K562 (cell line): Measurements from ENCODE around the gene PCDH9. TPM values are rescaled to one million over a fixed set of nuclear protein-coding genes. Genes with fewer than 3 reads are reported as not detected.

Experiments used
- ATAC-seq: fragments of 200-7000 bp; cut with Tn5 transposase; 3 replicates; pipeline ENCODE4 v1.9.1; 2020; ENCODE audit warnings: moderate library complexity
- BruUV-seq: library from RNA; stranded (reverse); fragments of 400-500 nt; replicated peaks from 2 replicates; lab custom pipeline; 2021; lab: Mats Ljungman, UMichigan
- CTCF ChIA-PET: fragments of 300-600 bp; formaldehyde crosslinking; extraction: SDS; loops from one replicate; lab custom pipeline; 2021; ENCODE audit warnings: low intra/inter-chr PET ratio; lab: Yijun Ruan, JAX
- POLR2A ChIA-PET: fragments of 300-600, 350-650 bp; sonication (Branson Sonifier 250); formaldehyde crosslinking; extraction: SDS; loops from one replicate; lab custom pipeline; 2021; ENCODE audit warnings: antibody characterized with exemption, inconsistent platforms; lab: Yijun Ruan, JAX
- DNase-seq, 4 experiments: peaks; one replicate each; pipeline versions ENCODE4 v3.0.0 to v3.0.0-alpha.2; 2011 to 2018; ENCODE audit warnings: low spot score in 3 of 4, mixed read lengths in 3 of 4; ENCODE audit errors: extremely low read depth in 1 of 4
- FAIRE-seq: peaks from 2 replicates; lab custom pipeline; 2011; peaks lifted over from hg19 to GRCh38; lab: Jason Lieb, UNC
- H2AFZ ChIP-seq: 2 replicates; pipeline ENCODE4 v1.6.0; 2011; ENCODE audit warnings: low read depth, low read length, control low read depth, inconsistent platforms
- H3K27ac ChIP-seq: fragments of 200-600 bp; 3 replicates; pipeline ENCODE4 v1.8.0; 2011; ENCODE audit warnings: low read depth, mild to moderate bottlenecking, control low read depth, inconsistent platforms, low read length, moderate library complexity, mixed read lengths; ENCODE audit errors: extremely low read depth
- H3K27me3 ChIP-seq, 2 experiments: fragments of 300-600 bp in 1 of 2; 2 replicates in 1 of 2; 3 replicates in 1 of 2; pipeline versions ENCODE4 v1.6.0 to v1.8.0; 2011; ENCODE audit warnings: inconsistent platforms in 2 of 2, low read length in 2 of 2, mild to moderate bottlenecking in 1 of 2, mixed read lengths in 1 of 2, moderate library complexity in 1 of 2; ENCODE audit not compliant: control insufficient read depth in 2 of 2, insufficient read depth in 2 of 2
- H3K36me3 ChIP-seq: fragments of 300-600 bp; 3 replicates; pipeline ENCODE4 v1.8.0; 2011; ENCODE audit warnings: mild to moderate bottlenecking, low read length, inconsistent platforms; ENCODE audit not compliant: control insufficient read depth, insufficient read depth
- H3K4me1 ChIP-seq, 2 experiments: fragments of 200-600 bp in 1 of 2; replicated peaks in 1 of 2; 2 replicates in 1 of 2; 3 replicates in 1 of 2; pipeline versions ENCODE4 v1.5.1 to v1.8.0; 2011; ENCODE audit warnings: inconsistent platforms in 2 of 2, low read length in 2 of 2, mild to moderate bottlenecking in 1 of 2, mixed read lengths in 1 of 2, moderate library complexity in 1 of 2; ENCODE audit not compliant: control insufficient read depth in 2 of 2, insufficient read depth in 2 of 2
- H3K4me2 ChIP-seq: 2 replicates; pipeline ENCODE4 v1.6.1; 2011; ENCODE audit warnings: low read length, control low read depth, inconsistent platforms, mixed read lengths; ENCODE audit not compliant: insufficient read depth
- H3K4me3 ChIP-seq: fragments of 200-600 bp; sonication (generic), shearing (Covaris generic); 2 replicates; pipeline ENCODE4 v1.5.1; 2016; ENCODE audit warnings: control low read depth, inconsistent platforms
- H3K79me2 ChIP-seq: fragments of 200-600 bp; 3 replicates; pipeline ENCODE4 v1.8.0; 2011; ENCODE audit warnings: low read length, inconsistent platforms; ENCODE audit not compliant: control insufficient read depth, insufficient read depth
- H3K9ac ChIP-seq, 2 experiments: 2 replicates each; pipeline versions ENCODE4 v1.6.0 to v1.6.1; 2011; ENCODE audit warnings: low read depth in 2 of 2, low read length in 2 of 2, control low read depth in 1 of 2, inconsistent platforms in 1 of 2, mild to moderate bottlenecking in 1 of 2, mixed read lengths in 1 of 2; ENCODE audit not compliant: insufficient read depth in 1 of 2
- H3K9me1 ChIP-seq: one replicate; pipeline ENCODE4 v1.6.0; 2011; ENCODE audit warnings: inconsistent platforms, mild to moderate bottlenecking, low read length, moderate library complexity; ENCODE audit not compliant: control insufficient read depth, insufficient read depth
- H3K9me3 ChIP-seq: replicated peaks from 2 replicates; pipeline ENCODE4 v1.5.1; 2011; ENCODE audit warnings: low read depth, low read length, inconsistent platforms; ENCODE audit not compliant: control insufficient read depth, insufficient read depth
- H4K20me1 ChIP-seq: replicated peaks from 2 replicates; pipeline ENCODE4 v1.6.1; 2011; ENCODE audit warnings: low read length, inconsistent platforms, mixed read lengths; ENCODE audit not compliant: control insufficient read depth, insufficient read depth
- FUS ChIP-seq: fragments of 200-400 bp; formaldehyde crosslinking; optimal IDR thresholded peaks from 2 replicates; pipeline ENCODE3; 2017; ENCODE audit warnings: low read depth, low read length
- PHB ChIP-seq: fragments of 250-450 bp; sonication (Bioruptor Pico); IDR thresholded peaks from 2 replicates; pipeline ENCODE4 v1.5.0; 2021
- SETDB1 ChIP-seq: IDR thresholded peaks from one replicate; pipeline ENCODE4 v1.6.1; 2012; ENCODE audit warnings: low read length, control low read depth, inconsistent platforms
- TCF15 ChIP-seq: fragments of 250-450 bp; sonication (Bioruptor Pico); IDR thresholded peaks from 2 replicates; pipeline ENCODE4 v1.8.0; 2022; ENCODE audit warnings: moderate library complexity, mild to moderate bottlenecking, inconsistent platforms
- TSC22D4 ChIP-seq: fragments of 450-650 bp; IDR thresholded peaks from 2 replicates; pipeline ENCODE4 v1.6.1; 2016; ENCODE audit warnings: missing genetic modification characterization, missing biosample characterization, control low read depth
- WHSC1 ChIP-seq: IDR thresholded peaks from one replicate; pipeline ENCODE4 v1.6.1; 2012; ENCODE audit warnings: low read length, control low read depth, inconsistent platforms
- ZNF347 ChIP-seq: fragments of 450-650 bp; formaldehyde crosslinking; IDR thresholded peaks from 2 replicates; pipeline ENCODE4 v1.4.0; 2020; ENCODE audit warnings: low read depth, mild to moderate bottlenecking, moderate library complexity
- ZNF445 ChIP-seq: fragments of 250-450 bp; sonication (Bioruptor Pico); IDR thresholded peaks from 2 replicates; pipeline ENCODE4 v1.4.0; 2020; ENCODE audit warnings: low read depth, mild to moderate bottlenecking, moderate library complexity
- WGBS: fragments of 100-300 bp; shearing (Covaris generic); methylation state at CpG from one replicate; pipeline ENCODE4 v1.1.6; 2016; ENCODE audit warnings: low coverage, mixed read lengths; ENCODE audit not compliant: insufficient coverage; ENCODE audit errors: missing lambda C conversion rate; 5-methylcytosine and 5-hydroxymethylcytosine counted together
- in situ Hi-C: fragments of 300-500 bp; cut with MboI; formaldehyde crosslinking; loops from 4 replicates; pipeline ENCODE4 v1.15.0; 2018; ENCODE audit warnings: inconsistent platforms, mixed read lengths
- intact Hi-C: fragments of 100-400 bp; cut with micrococcal nuclease; formaldehyde crosslinking; loops from 2 replicates; pipeline ENCODE4 v1.14.2; 2022
- polyA plus RNA-seq, 8 experiments: library from polyadenylated mRNA; depleted of rRNA in 4 of 8; stranded (reverse) in 5 of 8; unstranded in 3 of 8; fragments of >200 nt; fragmentation: Nextera tagmentation in 2 of 8; fragmentation: Illumina TruSeq in 1 of 8; extraction: Ambion mirVana in 2 of 8; extraction: Trizol in 1 of 8; gene quantifications; 2 replicates each; pipeline versions ENCODE4 v1.2.1 to v1.2.3, GENCODE V29; 2011 to 2014; ENCODE audit warnings: inconsistent platforms in 1 of 8, missing spikeins in 1 of 8
- total RNA-seq, 7 experiments: library from RNA; depleted of rRNA in 6 of 7; stranded (reverse); fragments of >200 nt in 6 of 7; fragmentation: Illumina TruSeq in 2 of 7; extraction: Trizol in 2 of 7; gene quantifications; 2 replicates each; pipeline versions ENCODE4 v1.2.1 to v1.2.3, GENCODE V29; 2011 to 2021; ENCODE audit warnings: low replicate concordance in 1 of 7

Gene PCDH9
- total and polyA plus RNA-seq, 9 of the 15 experiments (the other 6 are each of a cell fraction or from before 2014, with no cell fraction given), result 1.1 to 6.7 (median 4.9) TPM

GRCh38 chr13:66915596-66916185, 314.4 kb downstream of the PCDH9 start:
- ChIA-PET CTCF (no interaction called here), POLR2A (no interaction called here)
- Histone ChIP-seq H3K27me3 (no peaks in the 10 kb centered on the region), H3K9ac (no peak overlapping the region), H3K4me2 (no peak overlapping the region), H3K36me3 (no peaks in the 10 kb centered on the region), H3K27ac (no peak overlapping the region), H3K4me1 (no peaks in the 10 kb centered on the region), H3K9me1 (no peaks in the 10 kb centered on the region), H2AFZ (no peak overlapping the region), H3K79me2 (no peaks in the 10 kb centered on the region), H4K20me1 (no peaks in the 10 kb centered on the region), H3K9me3 (no peaks in the 10 kb centered on the region), H3K4me3 (no peak overlapping the region)
- intact Hi-C loops (no loop called here), in situ Hi-C loops (no loop called here)
- no TSS peak for BruUV-seq
- no peak for DNase-seq
- TF ChIP-seq PHB (CRISPR knock-in tag), result no peak
- TF ChIP-seq FUS, result no peak
- no peak for TF ChIP-seq WHSC1
- TF ChIP-seq ZNF445 (CRISPR knock-in tag), result no peak
- TF ChIP-seq TSC22D4, result no peak
- TF ChIP-seq SETDB1, result no peak
- TF ChIP-seq TCF15 (CRISPR knock-in tag), result no peak
- no peak for TF ChIP-seq ZNF347 (CRISPR knock-in tag)
- FAIRE-seq, result no peak
- WGBS, result 43% methylated on average over 1 of the region's 1 CpG
- ATAC-seq, result no peak
